PC-9 (cell line): ENCODE data around the gene CST7. TPM values are rescaled to one million over a fixed set of nuclear protein-coding genes. Genes with fewer than 3 reads are reported as not detected.

Experiments used
- BruUV-seq: library from RNA; stranded (reverse); fragments of 400-500 nt; replicated peaks from 2 replicates; lab custom pipeline; 2021; lab: Mats Ljungman, UMichigan
- CTCF ChIA-PET: fragments of 300-600 bp; sonication (Branson Sonifier 250); formaldehyde crosslinking; loops from one replicate; lab custom pipeline; 2022; ENCODE audit warnings: antibody characterized with exemption; lab: Charles Lee
- POLR2A ChIA-PET: fragments of 300-600 bp; sonication (Branson Sonifier 250); formaldehyde crosslinking; loops from one replicate; lab custom pipeline; 2022; ENCODE audit warnings: antibody characterized with exemption; ENCODE audit not compliant: unreplicated experiment; lab: Charles Lee
- DNase-seq, 2 experiments: peaks; one replicate each; pipeline versions ENCODE4 v3.0.0 to v3.0.0-alpha.2; 2015 to 2022; ENCODE audit warnings: mixed read lengths in 1 of 2
- H2AFZ ChIP-seq: fragments of 200-600 bp; sonication (generic); 2 replicates; pipeline ENCODE4 v1.8.1; 2017; ENCODE audit warnings: antibody characterized with exemption
- H3F3A ChIP-seq: fragments of 200-600 bp; sonication (generic); 2 replicates; pipeline ENCODE4 v1.8.1; 2017; ENCODE audit warnings: antibody characterized with exemption, mild to moderate bottlenecking, low read depth; ENCODE audit not compliant: insufficient read depth
- H3K27ac ChIP-seq: fragments of 200-600 bp; sonication (generic); 2 replicates; pipeline ENCODE4 v1.6.1; 2016; ENCODE audit warnings: mixed run types
- H3K27me3 ChIP-seq: fragments of 200-600 bp; sonication (generic); 2 replicates; pipeline ENCODE4 v1.6.1; 2016; ENCODE audit warnings: low read depth, mixed run types; ENCODE audit not compliant: insufficient read depth
- H3K36me3 ChIP-seq: fragments of 200-600 bp; sonication (generic); 2 replicates; pipeline ENCODE4 v1.6.1; 2016; ENCODE audit warnings: low read depth, mixed run types
- H3K4me1 ChIP-seq: fragments of 200-600 bp; sonication (generic); replicated peaks from 2 replicates; pipeline ENCODE4 v1.6.1; 2016; ENCODE audit warnings: mixed run types; ENCODE audit not compliant: insufficient read depth
- H3K4me2 ChIP-seq: fragments of 200-600 bp; sonication (generic); 2 replicates; pipeline ENCODE4 v1.6.1; 2017; ENCODE audit warnings: mixed run types
- H3K4me3 ChIP-seq: fragments of 200-600 bp; sonication (generic); 2 replicates; pipeline ENCODE4 v1.6.1; 2016; ENCODE audit warnings: mixed run types
- H3K79me2 ChIP-seq: fragments of 200-600 bp; sonication (generic); 2 replicates; pipeline ENCODE4 v1.6.1; 2017; ENCODE audit warnings: low read depth, mixed run types
- H3K9me2 ChIP-seq: fragments of 200-600 bp; sonication (generic); 2 replicates; pipeline ENCODE4 v1.8.1; 2017; ENCODE audit warnings: mild to moderate bottlenecking; ENCODE audit not compliant: insufficient read depth
- H3K9me3 ChIP-seq: fragments of 200-600 bp; sonication (generic); 2 replicates; pipeline ENCODE4 v1.8.1; 2016; ENCODE audit warnings: low read depth; ENCODE audit not compliant: insufficient read depth
- H4K20me1 ChIP-seq: fragments of 200-600 bp; sonication (generic); 2 replicates; pipeline ENCODE4 v1.8.1; 2017; ENCODE audit not compliant: insufficient read depth
- EZH2 ChIP-seq: fragments of 200-600 bp; sonication (generic); IDR thresholded peaks from 2 replicates; pipeline ENCODE4 v1.8.0; 2017; ENCODE audit warnings: antibody characterized with exemption, low read depth
- intact Hi-C: fragments of 100-400 bp; cut with micrococcal nuclease; formaldehyde crosslinking; loops from one replicate; pipeline ENCODE4 v1.10.0; 2022; ENCODE audit not compliant: unreplicated experiment
- total RNA-seq: library from RNA; stranded (reverse); gene quantifications from 2 replicates; pipeline ENCODE4 v1.2.3, GENCODE V29; 2021
- TF ChIP-seq, protein P1 (sequence below): fragments of 200-600 bp; sonication (generic); conservative IDR thresholded peaks from 2 replicates; pipeline ENCODE4 v1.6.1; 2017; ENCODE audit warnings: mixed run types, antibody characterized with exemption, mild to moderate bottlenecking, moderate library complexity

The CST7 gene
- total RNA-seq, 1 experiment from 2014 or later: not detected

DNA sequence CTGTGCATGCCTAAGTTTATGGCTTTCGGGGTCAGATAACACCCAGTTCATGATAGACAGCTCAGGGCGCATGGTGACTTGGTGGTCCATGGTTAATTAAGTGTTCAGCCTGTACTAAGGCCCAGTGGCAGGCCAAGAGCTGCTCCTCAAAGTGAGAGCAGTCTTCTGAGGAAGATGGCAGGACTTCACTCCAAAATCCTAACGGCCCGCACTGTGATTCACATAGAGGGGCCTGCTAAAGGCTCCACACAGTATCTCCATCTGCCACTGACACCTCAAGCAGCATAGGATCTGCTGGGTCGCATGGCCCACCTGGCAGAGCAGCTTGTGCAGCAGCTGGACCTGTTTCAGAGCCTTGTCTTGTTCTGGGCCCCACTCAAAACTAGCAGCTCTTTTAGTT, 10.6 kb upstream of the CST7 start:
- intact Hi-C loops: loop anchor here (10.0 kb wide), 1 partner anchor 136 kb away; no protein-coding TSS in a partner anchor
- Histone ChIP-seq H3K79me2 (no peaks in the 10 kb centered on the region), H3K27me3 (no peaks in the 10 kb centered on the region), H3K36me3 (no peaks in the 10 kb centered on the region), H3K27ac (no peak overlapping the region), H3F3A (no peaks in the 10 kb centered on the region), H3K4me3 (no peak overlapping the region), H4K20me1 (no peaks in the 10 kb centered on the region), H3K9me3 (no peaks in the 10 kb centered on the region), H3K9me2 (no peaks in the 10 kb centered on the region), H2AFZ (no peak overlapping the region), H3K4me1 (no peaks in the 10 kb centered on the region), H3K4me2 (no peak overlapping the region)
- ChIA-PET POLR2A (no interaction called here), CTCF (interaction anchor here (0.7 kb wide), 1 partner anchor 232 kb away, joined by 4 read pairs; no protein-coding TSS in a partner anchor)
- no peak for DNase-seq
- no TSS peak for BruUV-seq
- no peak for TF ChIP-seq EZH2
- TF ChIP-seq, protein P1, sequence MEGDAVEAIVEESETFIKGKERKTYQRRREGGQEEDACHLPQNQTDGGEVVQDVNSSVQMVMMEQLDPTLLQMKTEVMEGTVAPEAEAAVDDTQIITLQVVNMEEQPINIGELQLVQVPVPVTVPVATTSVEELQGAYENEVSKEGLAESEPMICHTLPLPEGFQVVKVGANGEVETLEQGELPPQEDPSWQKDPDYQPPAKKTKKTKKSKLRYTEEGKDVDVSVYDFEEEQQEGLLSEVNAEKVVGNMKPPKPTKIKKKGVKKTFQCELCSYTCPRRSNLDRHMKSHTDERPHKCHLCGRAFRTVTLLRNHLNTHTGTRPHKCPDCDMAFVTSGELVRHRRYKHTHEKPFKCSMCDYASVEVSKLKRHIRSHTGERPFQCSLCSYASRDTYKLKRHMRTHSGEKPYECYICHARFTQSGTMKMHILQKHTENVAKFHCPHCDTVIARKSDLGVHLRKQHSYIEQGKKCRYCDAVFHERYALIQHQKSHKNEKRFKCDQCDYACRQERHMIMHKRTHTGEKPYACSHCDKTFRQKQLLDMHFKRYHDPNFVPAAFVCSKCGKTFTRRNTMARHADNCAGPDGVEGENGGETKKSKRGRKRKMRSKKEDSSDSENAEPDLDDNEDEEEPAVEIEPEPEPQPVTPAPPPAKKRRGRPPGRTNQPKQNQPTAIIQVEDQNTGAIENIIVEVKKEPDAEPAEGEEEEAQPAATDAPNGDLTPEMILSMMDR: no peak

DNA sequence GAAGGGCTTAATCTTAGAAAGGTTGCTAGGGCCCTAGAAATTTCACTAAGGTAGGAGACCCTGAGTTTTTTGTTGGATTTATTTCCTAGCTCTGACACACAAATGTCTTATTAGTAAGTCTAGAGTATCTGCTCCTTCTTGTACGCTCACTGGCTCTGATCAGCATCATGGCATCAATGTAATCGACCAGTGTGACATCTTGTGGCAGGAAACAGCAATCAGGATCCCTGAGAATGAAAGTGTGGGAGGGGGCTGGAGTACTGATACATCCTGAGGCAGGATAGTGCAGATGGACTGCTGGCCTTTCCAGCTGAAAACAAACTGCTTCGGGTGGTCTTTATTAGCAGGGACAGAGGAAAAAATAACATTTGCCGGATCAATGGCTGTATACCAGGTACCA, 10.0 kb upstream of the CST7 start:
- intact Hi-C loops: loop anchor here (10.0 kb wide), 1 partner anchor 136 kb away; no protein-coding TSS in a partner anchor
- no peaks in the 10 kb centered on the region for H3K36me3 ChIP-seq
- no peaks in the 10 kb centered on the region for H3K9me2 ChIP-seq
- no peak overlapping the region for H3K4me3 ChIP-seq
- no peak overlapping the region for H3K4me2 ChIP-seq
- DNase-seq: no peak
- no peaks in the 10 kb centered on the region for H4K20me1 ChIP-seq
- H3K27me3 ChIP-seq: no peaks in the 10 kb centered on the region
- H3K4me1 ChIP-seq: no peaks in the 10 kb centered on the region
- no peak for TF ChIP-seq EZH2
- TF ChIP-seq, protein P1: no peak
- no peaks in the 10 kb centered on the region for H3F3A ChIP-seq
- H2AFZ ChIP-seq: no peak overlapping the region
- no peak overlapping the region for H3K27ac ChIP-seq
- ChIA-PET POLR2A (no interaction called here), CTCF (no interaction called here)
- H3K9me3 ChIP-seq: no peaks in the 10 kb centered on the region
- no TSS peak for BruUV-seq
- H3K79me2 ChIP-seq: no peaks in the 10 kb centered on the region

DNA sequence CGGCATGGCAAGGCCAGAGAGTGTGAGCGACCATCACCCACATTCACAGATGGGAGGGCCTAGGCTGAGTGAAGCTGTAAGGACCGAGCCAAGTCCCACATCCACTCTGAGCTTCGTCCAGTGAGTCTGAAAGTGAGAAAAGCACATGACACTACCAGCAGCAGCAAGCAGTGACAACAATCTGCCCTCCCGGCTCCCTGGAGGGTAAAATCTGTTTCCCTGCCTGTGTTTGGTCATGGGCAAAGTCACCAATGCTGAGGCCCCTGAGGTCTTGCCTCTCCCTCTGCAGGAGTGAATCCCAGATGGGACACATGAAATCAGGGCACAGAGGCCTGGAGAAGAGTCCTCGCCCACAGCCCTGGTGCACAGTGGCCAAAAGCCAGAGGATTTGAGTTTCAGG, 6.4 kb upstream of the CST7 start:
- Histone ChIP-seq H3K79me2 (no peaks in the 10 kb centered on the region), H3K4me3 (no peak overlapping the region), H3F3A (no peaks in the 10 kb centered on the region), H3K4me1 (no peaks in the 10 kb centered on the region), H3K9me3 (0 out of 2 replicates have a peak, but pooled peaks cover 3% of the 10 kb centered on the region), H3K36me3 (no peaks in the 10 kb centered on the region), H2AFZ (no peak overlapping the region), H4K20me1 (no peaks in the 10 kb centered on the region), H3K27ac (no peak overlapping the region), H3K9me2 (no peaks in the 10 kb centered on the region), H3K4me2 (no peak overlapping the region), H3K27me3 (no peaks in the 10 kb centered on the region)
- TF ChIP-seq, protein P1: no peak
- no peak for TF ChIP-seq EZH2
- ChIA-PET CTCF (no interaction called here), POLR2A (no interaction called here)
- intact Hi-C loops: no loop called here
- no TSS peak for BruUV-seq
- no peak for DNase-seq
